T47D (cell line): ENCODE measurements around the gene RET.

Experiments
- DNase-seq, 2 experiments: peaks; one replicate each; pipeline versions ENCODE4 v3.0.0 to v3.0.0-alpha.2; 2011 to 2012; ENCODE audit warnings: low read depth in 1 of 2, low spot score in 1 of 2
- JUND ChIP-seq: IDR thresholded peaks from 2 replicates; pipeline ENCODE4 v1.6.1; 2012; ENCODE audit warnings: low read depth
- in situ Hi-C: cut with HindIII; loops from 2 replicates; pipeline ENCODE4 v1.10.0; 2016; ENCODE audit warnings: low sequenced_read_pairs, low pct_unique_long_range_greater_than_20kb

Gene RET

DNA sequence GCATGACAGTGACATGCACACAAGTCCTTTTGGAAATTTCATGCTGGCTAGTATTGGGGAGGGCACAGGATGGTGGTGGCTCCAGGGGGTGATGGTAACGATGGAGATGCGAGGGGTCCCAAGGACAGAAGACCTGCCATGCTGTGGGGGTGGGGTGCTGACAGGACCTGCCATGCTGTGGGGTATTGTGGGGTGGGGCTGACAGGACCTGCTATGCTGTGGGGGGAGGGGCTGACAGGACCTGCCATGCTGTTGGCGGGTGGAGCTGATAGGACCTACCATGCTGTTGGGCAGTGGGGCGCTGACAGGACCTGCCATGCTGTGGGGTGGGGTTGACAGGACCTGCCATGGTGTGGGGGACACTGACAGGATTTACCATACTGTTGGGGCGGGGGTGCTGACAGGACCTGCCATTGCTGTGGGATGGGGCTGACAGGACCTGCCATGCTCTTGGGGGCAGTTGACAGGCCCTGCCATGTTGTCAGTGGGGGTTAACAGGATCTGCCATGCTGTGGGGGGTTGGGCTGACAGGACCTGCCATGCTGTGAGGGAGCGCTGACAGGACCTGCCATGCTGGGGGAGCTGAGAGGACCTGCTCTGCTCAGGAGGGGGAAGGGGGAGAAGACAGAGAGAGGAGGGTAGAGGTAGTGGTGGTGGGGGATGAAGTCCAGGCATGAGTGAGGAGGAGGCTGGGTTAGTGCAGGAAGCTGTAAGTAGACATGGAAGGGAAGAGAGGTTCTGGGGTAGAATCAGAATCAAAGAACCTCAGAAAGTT lies 36.2 kb upstream of the RET start:
- in situ Hi-C loops = no loop called here
- no peak for TF ChIP-seq JUND
- DNase-seq = no peak

DNA sequence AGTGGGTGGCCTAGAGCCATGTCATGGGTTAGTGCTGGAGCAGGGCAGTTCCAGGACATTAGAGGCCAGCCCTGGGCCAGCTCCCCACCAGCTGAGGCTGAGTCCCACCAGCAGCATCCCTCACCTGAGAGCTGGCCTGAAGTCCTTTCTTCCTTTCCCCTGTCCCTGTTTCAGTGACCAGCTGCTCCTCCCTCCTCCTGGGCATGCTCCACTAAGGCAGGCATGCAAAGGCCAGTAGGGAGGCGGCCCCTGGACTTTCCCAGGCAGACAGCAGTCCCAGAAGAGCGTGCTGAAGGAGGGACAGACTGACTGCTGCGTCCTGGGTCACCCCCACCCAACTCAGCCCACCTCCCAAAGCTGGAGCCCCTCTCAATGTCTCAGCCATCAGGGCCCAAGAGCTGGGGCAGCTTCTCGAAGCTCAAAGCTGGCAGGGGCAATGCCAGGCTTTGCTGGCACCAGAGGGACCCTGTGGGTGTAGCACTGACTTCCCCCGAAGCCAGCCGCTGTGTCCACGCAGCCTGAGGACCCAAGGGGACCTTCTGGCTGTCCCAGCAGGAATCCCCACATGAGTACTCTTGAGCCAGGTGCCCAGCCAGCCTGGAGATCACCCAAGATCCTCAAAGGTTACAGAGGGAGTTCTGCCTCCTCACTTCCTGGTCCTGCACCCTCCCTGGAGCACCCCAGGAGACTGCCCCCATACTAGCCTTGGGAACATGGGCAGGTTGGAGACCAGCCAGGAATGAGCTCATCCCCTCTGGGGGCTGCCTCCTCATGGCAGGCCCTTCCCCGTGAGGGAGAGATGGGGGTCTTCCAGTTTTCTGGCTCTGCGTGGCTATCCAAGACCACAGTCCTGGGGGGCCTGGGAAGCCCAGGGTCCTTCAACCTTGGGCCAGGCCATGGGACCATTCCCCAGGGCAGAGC lies 35.2 kb upstream of the RET start:
- in situ Hi-C loops = no loop called here
- DNase-seq = no peak
- TF ChIP-seq JUND = no peak

DNA sequence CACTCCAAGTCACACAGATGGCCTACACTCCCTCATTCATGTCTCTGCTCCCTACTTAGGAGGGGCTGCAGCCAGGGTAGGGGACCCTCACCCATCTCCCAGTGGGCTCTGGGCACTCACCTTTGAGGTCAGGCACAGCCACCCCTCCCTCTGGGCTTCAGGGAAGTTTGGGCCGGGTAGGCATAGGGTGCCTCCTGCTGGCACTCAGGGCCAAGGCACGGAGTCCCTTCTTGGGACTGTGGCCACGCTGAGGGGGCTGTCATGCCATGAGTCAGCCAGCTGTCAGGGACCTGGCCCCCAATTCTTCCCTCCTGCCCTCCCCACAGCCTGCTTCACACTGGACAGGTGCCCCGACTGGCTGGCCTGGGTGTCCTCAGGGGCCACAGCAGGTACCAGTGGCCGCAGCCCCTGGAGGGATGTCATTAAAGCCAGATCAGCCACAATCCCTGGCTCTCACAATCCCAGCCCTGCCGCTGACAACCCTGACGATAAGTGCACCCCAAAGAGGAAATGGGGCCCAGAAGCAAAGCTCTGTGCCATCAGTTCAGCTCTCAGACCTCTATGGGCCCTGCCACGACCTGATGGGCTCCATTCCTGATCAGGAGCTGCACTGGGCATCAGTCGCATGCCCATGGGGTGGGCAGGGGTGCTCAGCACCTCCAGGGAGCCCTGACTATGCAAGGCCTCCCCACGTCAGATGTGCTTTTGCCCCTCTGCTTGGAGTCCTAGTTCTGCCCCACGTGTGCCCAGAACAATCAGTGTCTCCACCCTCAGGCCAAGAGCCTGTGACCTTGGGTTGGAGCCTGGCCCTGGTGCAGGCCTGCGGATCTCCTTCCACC lies 34.1 kb upstream of the RET start:
- TF ChIP-seq JUND = no peak
- no peak for DNase-seq
- in situ Hi-C loops = no loop called here

DNA sequence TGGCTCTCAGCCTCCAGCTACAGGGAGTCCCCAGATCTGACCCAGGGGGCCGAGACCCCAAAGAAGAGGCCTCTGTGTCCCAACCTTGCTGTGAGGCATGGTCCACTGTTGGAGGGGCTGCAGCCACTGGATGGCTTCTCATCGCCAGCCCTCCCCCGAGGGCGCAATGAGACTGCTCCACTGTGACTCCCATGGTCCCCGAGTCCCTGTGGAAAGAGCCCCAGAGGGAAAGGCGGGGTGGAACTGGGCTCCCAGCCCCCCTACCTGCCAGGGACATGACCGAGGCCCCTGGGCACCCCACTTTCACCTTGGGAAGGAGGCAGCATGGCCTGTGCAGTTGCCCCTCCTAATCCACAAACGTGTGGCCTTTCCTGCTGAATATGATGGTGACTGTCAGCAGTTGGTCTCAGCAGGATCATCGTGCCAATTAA lies 33.5 kb upstream of the RET start:
- in situ Hi-C loops = no loop called here
- no peak for DNase-seq
- TF ChIP-seq JUND = no peak

DNA sequence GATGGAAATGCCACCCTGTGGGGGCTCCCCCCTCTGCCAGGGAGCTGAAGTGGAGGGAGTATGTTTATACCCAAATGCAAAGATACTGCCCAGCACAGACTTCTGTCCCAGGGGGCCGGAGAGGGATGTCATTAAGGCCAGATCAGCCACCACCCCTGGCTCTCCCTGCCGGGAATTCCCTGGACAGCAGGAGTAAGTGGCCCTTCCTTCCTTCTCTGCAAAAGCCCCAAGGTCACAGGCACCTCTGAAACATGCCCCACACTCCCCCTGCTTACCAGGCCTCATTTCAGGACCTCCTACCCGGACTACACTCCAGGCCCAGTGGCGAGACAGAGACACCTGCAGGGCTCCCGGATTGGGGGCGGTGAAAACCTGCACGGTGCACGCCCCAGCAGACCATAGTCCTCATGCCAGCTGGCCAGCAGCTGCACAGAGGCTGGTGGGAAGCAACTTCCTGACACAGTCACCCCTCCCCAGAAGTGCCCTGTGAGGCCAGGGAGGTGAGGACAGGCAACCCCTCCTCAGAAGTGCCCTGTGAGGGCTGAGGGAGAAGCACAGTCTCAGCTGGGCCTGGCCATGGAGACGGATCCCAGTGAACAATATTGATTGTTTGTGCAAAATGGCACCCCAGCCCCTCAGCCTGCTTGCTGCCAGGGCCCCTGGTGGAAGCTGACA lies 33.0 kb upstream of the RET start:
- no peak for TF ChIP-seq JUND
- in situ Hi-C loops = no loop called here
- no peak for DNase-seq

DNA sequence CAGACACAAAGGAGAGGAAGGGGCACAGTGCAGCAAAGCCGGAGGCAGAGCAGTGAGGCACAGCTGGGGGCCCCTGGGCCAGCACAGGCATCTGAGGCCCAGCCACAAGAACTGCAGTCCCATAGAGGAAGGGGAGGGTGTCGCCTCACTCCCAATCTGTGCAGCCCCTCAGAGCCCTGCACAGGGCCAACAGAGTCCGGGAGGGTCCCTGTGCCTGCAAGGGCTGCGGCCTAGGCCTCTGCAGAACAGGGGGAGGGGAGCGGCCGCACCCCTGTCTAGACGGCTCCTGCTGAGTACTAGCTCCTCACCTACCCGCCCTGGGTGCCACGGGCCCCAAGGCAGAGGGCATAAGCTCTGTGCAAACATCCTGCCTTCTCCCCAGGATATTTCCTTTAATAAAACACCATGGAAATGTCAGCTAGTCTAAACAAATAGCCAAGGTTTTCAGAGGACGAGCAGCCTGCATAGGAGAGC lies 32.4 kb upstream of the RET start:
- in situ Hi-C loops = no loop called here
- DNase-seq = peak; percentile 50 to 63
- TF ChIP-seq JUND = no peak

DNA sequence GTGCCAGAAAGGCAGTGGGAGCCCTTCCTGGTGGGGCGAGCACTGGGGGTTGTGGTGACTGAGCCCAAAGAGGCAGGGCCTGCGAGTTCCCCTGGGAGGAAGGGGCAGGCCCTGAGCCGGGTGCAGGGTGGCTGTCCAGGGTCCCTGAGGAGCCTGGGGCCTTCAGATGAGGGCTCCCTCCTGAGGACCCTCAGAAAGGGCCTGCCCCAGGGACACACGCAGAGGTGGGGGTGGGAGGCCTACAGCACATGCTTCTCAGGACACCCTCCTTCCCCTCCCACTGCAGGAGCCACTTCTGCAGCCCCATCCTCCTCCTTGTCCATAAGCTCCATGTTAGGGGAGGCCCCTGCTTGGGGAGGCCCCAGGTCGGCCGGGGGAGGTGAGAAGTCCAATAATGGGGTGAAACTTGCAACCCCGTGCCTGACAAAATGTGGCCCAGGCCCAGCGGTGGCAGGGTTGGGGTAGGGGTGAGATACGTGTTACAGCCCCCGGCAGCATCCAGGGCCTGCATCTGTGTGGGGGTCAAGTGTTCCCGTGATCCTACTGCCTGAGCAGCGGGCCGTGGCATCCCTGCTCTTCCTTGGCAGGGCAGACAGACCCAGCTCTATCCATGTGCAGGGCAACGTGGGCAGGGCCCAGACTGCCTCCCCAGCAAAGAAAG lies 31.8 kb upstream of the RET start:
- DNase-seq = no peak
- no peak for TF ChIP-seq JUND
- in situ Hi-C loops = no loop called here

DNA sequence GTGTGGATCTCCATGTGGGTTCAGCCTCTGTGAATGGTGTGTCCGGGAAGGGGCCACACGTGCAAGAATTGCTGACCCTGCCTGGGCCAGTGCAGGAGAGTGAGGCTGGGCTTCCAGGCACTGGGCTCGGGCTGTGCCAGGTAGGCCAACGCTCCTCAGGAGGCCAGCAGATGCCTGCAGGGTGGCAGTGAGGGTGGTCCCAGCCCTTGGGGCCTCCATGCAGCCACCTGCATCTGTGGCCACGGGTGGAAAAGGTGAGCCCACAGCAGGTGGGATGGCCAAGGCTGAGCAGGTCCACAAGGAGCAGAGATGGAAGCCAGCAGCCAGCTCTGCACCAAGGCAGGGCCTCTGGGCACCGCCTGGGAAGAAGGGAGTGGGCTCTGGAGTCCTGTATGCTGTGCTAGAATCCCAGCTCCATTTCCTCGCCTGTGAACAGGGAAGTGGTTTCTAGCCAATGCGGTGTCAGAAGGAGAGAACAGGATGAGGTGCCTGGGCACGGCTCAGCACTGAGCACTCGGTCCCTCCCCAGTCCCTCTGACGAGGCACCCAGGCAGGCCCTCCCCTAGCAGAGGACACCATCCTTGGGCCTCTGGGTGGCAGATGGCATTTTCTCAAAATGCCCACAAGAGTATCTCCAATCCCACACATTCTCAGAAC lies 31.1 kb upstream of the RET start:
- no peak for TF ChIP-seq JUND
- in situ Hi-C loops = no loop called here
- no peak for DNase-seq

DNA sequence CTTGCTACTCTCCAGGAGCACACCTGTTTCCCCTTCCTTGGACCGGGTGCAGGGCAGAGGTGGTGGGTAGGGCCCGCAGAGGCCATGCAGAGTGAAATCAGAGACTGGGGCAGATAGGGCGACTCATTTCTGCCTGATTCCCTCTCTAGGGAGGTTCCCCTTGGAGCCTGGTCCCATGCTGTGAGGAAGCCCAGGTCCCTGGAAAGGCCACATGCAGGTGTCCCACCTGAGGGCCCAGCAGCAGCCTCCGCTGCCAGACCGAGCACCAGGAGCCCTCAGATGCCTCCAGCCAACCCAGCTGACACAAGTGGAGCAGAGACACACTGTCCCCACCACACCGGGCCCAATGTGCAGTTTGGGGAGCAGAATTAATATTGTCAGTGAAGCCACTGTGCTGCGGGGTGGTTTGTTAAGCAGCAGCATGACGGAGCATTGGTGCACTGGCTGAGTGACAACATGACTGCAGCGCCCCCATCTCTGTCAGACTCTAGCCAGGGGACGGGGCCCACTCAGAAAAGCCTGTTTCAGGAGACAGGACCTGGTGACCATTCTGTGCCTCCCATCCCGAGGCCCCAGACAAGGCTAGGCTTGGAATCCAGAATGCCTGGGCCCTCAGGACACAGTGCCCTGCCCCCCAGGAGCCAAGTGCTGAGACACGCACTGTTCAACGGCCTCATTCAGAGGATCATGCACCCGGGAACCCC lies 30.4 kb upstream of the RET start:
- in situ Hi-C loops = no loop called here
- no peak for TF ChIP-seq JUND
- no peak for DNase-seq

DNA sequence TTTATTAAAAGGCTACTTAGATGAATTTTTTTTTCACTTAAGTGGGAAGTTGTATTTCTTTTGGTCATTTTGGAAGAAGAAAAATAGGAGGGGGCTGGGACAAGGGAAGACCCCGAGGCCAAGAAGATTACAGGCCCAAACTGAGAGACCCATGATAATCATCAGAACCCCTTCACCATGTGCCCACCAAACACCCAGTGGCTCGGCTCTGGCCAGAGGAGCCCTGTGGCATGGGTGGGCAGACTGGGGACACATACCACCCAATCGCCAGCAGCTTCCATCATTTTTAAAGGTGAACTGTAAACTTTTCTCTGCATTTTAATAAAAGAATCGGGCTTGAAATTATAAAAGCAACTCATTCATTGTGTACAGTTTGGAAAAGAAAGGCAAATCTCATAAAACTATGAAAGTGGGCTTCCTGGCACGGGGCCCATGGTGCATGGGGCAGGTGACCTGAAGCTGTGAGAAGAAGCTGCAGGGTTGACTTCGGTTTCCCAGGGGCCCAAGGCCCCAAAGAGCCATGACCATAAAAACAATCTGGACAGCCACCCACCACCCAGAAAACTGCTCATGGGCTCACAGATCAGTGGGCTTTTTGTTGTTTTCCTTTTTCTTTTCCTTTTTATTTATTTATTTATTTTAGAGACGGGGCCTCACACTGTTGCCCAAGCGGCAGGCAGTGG lies 29.4 kb upstream of the RET start:
- no peak for TF ChIP-seq JUND
- in situ Hi-C loops = no loop called here
- no peak for DNase-seq
